C1 segment of cervical spinal cord (tissue), 14 donors: Measurements from ENCODE around the gene KCNJ5.

Experiments
- DNase-seq, 14 donors: peaks; one replicate each; lab custom pipeline; 2025; lab: John Stamatoyannopoulos, UW

Gene KCNJ5

DNA sequence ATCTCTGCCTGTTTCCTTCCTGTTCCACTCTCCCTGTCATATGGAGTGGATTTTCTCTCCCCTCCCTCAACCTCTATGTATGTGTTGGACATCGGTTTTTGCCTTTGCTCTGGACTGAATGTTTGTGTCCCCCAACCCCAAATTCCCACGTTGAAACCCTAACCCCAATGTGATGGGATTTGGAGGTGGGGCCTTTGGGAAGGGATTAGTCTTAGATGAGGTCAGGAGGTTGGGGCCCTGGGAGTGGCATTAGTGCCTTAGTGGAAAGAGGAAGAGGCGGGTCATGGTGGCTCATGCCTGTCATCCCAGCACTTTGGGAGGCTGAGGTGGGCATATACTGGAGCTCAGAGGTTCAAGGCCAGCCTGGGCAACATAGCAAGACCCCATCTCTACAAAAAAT, 39.9 kb downstream of the KCNJ5 start:
- DNase-seq = no peak

DNA sequence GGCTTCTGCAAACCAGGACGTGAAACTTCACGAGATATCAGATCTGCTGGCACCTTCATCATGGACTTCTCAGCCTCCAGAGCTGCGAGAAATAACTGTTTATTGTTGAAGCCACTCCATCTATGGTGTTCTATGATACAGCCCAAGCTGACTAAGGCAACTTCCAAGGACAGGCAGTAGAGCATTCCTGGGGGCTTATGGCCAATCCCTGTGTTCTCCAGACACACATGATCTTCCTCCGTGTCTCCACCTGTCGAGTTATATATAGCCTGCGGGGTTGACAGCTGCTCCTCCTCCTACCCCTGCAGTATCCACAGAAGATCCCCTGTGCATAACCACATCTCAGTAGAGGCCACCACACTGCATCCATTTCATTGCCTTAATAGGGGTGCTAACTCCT, 40.5 kb downstream of the KCNJ5 start:
- no peak for DNase-seq

DNA sequence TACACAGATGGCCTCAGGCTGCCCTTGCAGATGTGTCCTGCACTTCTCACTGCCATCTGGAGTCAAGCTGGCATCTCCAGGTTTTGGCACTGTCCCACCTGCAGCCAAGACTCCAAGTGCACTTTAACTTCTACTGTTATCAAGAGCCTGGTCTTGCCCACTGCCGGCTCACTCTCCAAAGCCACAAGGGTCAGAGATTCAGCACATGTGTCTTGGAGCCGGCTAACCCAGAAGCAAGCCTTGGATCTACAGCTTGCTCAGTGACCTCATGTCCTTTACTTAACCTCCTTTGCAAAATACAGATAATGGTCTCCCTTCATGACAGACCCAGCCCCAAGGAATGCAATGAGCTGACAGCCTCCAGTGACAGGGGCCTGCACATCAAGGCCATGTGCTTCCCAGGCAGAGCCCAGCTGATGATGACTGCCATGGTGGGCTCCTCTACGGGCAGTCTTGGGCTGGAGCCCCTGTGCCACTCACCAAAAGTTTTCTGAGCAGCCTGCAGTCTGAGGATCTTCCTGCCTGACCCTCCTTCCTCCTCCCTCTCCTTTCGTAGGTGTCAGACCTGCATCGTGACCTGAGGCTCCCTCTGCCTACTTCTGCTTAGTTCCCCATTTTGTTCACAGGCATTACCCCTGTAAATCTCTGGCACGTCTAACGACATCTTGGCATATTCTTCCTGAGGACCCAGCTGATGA, 42.5 kb downstream of the KCNJ5 start:
- DNase-seq = no peak

- DNase-seq = no peak
Observed at GRCh38 chr11:128934351-128934750, 43.2 kb downstream of the KCNJ5 start.

GRCh38 chr11:128934926-128935325, 43.8 kb downstream of the KCNJ5 start:
- no peak for DNase-seq

DNA sequence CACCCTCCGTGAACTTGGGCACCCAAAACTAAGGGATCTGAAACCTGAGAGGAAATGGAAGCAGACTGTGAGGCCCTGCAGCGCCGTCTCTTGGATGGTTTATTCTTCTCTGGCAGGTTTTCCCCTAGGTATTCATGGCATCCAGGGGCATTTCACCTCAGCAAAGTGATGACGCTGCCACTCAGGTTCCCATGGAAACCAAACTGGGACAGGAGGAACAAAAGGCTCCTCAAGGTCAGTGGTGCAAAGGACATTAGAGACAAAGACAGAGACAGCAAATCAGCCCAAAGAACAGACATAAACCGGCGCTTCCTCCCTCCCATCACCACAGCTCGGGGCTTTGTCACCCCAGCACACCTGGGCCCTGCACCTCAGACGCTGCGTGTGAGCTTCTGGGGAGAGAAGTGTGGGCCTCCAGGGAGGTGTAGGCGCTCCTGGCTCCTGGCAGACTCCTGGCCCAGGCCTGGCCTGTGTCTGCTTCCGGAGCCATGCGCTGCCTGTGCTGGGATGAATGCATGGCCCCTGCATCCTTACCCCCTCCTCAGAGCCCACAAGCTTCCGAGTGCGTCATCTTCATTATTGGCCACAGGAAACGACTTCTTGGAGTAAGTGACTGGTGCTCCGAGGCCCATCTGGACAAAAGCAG, 45.6 kb downstream of the KCNJ5 start:
- no peak for DNase-seq

DNA sequence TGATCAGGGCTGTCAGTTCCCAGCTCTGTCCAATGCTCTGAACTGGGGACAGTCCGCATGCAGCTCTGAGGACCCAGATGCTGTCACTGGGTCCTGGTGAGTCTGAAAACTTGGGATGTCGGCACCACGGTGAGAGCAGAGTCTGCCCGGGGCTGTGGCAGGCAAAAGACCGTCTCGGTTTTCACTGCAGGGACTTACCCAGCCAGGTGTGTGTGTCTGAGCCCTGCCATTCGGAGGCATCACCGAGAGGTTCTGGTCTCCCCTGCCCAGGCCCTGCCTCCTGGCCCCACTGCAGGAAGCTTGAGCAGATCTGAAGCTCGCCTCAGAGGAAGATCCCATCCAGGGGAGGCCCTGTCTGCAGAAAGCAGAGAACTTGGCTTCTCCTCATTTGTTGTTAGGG, 46.3 kb downstream of the KCNJ5 start:
- DNase-seq = no peak

- DNase-seq = no peak
Observed at GRCh38 chr11:128938156-128938885, 47.2 kb downstream of the KCNJ5 start.

DNA sequence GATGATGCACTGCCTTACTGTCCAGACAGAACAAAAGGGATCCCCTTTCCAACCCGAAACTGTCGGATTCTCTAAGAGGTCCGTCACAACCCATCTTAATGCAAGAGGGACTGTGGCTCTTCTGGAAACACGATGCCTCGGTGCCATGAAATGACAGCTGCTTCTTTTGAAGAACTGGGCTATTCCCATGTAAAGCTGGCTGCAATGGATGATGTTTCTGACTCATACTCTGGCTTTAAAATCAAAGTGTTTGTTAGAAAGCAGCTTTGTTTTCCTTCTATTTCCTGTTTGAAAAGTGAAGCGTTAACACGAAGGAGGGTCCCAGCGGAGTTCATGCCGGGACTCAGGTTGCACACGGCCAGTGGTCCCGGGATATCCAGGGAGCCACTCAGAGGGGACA, 48.4 kb downstream of the KCNJ5 start:
- no peak for DNase-seq

- DNase-seq = no peak
Observed at GRCh38 chr11:128940156-128940555, 49.0 kb downstream of the KCNJ5 start.

DNA sequence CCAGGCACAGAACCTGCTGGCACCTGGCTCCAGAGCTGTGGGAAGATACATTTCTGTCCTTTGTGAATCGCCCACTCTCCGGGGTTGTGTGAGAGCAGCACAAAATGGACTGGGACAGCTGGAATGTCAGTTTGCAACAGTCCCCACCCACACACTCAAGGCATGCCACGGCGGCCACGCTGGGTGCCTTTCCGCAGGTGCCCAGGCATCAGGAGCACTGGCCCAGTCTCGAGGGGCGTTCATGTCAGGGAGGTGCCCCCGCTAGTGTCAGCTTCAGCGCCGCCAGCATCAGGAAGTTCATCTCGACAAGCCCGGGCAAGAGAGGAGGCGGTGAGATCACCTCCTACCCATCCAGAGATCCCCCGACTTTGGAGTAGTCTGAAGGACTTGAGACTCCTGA, 49.4 kb downstream of the KCNJ5 start:
- no peak for DNase-seq

GRCh38 chr11:128941110-128941509, 50.0 kb downstream of the KCNJ5 start:
- DNase-seq = no peak

DNA sequence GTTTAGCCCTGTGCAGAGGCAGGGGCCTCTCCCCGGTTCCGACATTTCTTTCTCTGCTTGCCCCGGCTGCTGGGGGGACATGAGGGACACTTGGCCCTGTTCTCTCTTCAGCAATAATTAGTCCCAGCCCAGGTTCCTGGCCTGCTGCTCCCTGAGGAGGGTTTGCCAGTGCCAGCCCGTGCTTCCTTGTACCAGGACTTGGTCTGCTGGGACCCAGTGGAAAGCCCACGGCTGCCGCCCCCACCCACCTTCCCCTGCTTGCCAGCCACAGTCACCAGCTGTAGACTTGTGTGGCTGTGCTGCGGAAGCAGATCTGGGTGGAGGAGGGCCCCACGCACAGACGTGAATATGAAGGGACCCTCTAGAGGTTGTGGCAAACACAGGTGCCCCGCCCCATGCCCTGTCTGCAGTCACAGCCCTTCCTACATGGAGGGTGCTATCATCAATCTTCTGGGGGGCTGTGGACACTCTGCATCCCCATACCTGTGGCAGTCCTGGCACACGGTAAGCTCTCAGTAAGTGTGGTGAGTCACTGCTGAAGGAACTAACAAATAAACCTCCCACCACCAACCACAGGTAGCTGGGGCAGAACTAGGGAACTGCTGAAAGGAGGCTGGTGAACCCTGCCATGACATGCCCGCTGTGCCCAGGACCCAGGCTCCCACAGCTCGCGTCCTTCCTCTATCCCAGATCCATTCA, 50.6 kb downstream of the KCNJ5 start:
- DNase-seq = no peak

DNA sequence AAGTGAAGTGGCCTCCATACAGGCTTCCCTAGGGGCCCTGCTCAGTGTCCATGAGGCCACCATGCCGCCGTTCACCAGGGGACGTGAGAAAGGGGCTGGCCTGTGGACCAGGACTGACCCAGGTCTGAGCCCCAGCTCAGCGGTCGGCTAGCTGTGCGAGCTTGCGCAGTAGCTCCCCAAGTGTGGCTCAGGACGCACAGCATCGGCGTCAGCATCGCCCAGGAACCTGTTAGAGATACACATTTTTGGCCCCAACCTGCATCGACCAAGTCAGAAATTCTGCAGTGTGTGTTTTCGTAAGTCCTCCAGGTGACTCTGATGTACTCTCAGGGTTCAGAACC, 51.1 kb downstream of the KCNJ5 start:
- DNase-seq = no peak

DNA sequence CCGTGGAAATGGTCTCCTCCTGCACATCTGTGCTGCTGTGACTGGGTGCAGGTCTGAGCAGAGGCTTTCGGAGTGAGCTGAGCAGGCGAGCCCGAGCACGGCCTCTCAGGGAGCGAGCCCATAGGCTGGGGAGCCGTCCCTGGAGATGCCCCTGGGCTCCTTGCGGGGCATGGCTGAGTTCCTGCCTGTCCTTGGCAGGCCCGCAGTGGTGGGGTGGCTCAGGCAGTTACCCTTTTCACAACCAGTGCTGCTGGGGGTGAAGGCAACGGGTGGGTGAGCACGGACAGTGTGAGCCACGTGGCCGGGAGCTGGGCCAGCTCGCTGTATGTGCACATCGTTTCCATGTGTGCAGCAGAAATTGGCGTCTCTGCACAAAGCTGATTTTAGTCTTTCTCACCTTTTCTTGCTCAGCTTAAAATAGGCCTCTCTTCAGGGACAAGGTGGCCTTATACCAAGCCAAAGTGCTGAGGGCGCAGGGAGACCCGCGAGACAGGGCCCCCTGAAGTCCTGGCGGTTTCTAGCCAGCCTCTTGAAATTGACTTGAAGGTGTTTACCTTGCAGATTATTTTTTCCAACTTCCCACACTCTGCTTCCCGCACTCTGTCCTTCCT, 51.8 kb downstream of the KCNJ5 start, which contains the start of gene TP53AIP1:
TP53AIP1 (minus strand) TSS at position 55 of the 611 bp plus-strand sequence. CDS start 5,053 bp downstream, outside the sequence.
- no peak for DNase-seq

- DNase-seq = no peak
Observed at GRCh38 chr11:128943428-128943976, 52.3 kb downstream of the KCNJ5 start.

GRCh38 chr11:128946648-128947047, 55.5 kb downstream of the KCNJ5 start:
- no peak for DNase-seq

DNA sequence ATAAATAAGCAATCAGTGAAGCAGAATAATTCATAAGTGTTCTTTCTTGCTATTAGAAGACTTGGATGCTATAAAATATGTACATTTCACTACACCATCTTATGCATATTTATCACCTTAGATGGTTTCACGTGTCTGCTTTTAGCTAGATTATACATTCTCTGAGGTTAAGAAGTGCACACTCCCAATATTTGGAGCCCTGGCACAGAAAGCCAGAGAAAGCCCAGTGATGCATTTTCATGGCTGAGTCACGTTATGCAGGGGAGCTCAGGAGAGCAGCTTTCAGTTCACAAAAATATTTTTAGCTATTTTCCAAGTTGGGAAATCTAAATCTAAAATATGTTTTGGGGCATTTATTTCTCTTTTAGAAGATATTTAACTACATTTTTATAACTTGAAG, 56.6 kb downstream of the KCNJ5 start:
- DNase-seq = no peak

- no peak for DNase-seq
Observed at GRCh38 chr11:128948583-128948982, 57.4 kb downstream of the KCNJ5 start.

DNA sequence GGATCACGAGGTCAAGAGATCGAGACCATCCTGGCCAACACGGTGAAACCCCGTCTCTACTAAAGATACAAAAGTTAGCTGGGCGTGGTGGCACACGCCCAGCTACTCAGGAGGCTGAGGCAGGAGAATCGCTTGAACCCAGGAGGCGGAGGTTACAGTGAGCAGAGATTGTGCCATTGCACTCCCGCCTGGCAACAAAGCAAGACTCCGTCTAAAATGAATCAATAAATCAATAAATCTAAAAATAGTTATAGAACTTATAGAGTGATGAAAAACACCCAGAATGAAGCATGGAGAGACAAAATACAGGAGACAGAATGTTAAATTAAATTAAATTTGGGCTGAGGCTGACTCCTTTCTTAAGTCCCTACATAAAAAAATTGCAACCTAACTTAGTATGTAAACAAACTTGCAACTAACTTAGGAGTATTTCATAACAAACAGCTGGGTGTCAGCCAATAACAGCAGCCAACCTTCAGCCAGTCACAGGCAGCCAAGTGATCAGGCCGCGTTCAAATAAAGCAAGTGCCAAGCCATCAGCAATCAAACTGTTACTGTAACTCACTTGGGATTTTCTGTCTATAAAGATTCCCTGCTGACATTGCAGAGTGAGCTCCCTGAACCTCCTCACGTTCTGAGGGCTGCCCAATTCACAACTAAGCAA, 58.8 kb downstream of the KCNJ5 start:
- DNase-seq = no peak

DNA sequence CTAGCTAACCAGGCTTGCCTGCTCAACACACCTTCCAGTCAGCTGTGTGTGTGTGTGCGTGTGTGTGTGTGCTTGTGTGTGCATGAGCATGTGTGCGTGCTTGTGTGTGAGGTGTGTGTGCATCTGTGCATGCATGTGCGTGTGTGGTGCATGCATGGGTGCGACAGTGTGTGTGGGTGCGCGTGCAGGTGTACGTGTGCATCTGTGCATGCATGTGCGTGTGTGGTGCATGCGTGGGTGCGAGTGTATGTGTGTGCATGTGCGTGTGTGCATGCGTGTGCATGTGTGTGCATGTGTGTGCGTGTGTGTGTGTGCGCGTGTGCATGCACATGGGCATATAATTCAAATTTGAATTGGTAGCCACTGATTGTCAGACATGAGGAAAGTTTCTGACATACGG, 62.0 kb downstream of the KCNJ5 start:
- DNase-seq = no peak
